Hippocampal formation (tissue), 2 donors: ENCODE measurements around the gene GH2.
"Not testable (repeated sequence)": the region's sequence is repeated elsewhere in the genome, so short reads cannot be mapped to it uniquely, and the experiment has no call there.

ENCODE experiments used
- DNase-seq, 2 donors: peaks; one replicate each; lab custom pipeline; 2025; lab: John Stamatoyannopoulos, UW

GH2 gene

GRCh38 chr17:63881935-63882601 is at the start of gene GH2:
TSS of gene GH2 (minus strand) at chr17:63881944. CDS start at chr17:63881801, 143 bp downstream.
- no peak for DNase-seq

GRCh38 chr17:63930951-63931575 is 49.3 kb upstream of the GH2 start:
- no peak for DNase-seq

DNA sequence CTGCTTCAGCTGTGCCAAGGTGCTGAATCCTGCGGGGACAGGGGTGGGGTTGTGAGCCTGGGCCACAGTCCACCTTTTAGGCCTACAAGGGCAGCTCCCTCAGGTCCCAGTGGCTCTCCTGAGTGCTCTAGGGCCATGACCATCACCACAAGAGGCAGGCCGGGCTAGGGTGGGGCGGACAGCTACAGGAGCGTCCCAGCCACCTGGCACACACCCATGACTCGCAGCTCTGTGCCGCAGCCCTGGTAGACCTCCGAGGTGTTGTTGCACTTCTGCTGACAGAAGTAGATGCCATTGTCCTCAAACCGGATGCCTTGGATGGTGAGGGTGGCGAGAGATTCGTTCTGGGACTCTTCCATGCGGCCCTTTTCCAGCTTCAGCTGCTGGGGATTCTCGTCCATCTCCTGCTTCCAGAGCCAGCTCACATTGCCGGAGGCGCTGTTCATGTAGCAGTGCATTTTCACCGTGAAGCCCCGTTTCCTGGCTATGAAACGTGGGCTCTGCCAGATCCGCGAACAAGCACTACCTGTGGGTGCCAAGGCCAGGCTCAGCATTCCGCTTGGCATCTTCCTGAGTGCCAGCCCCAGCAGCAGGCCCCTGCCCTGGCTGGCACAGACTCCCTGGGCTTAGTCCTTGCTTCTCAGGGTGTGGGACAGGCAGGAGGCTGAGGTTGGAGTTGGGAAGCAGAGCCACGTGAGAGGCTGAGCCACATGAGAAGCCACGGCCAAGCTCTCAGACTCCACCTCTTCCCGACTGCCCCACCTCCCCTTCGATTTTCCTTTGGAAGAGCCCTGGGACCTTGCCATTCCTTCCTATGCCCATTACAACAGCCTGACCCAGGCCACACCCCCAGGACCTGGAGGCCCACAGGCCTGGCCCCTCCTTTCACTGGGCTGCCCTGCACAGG is 48.4 kb upstream of the GH2 start:
- no peak for DNase-seq

DNA sequence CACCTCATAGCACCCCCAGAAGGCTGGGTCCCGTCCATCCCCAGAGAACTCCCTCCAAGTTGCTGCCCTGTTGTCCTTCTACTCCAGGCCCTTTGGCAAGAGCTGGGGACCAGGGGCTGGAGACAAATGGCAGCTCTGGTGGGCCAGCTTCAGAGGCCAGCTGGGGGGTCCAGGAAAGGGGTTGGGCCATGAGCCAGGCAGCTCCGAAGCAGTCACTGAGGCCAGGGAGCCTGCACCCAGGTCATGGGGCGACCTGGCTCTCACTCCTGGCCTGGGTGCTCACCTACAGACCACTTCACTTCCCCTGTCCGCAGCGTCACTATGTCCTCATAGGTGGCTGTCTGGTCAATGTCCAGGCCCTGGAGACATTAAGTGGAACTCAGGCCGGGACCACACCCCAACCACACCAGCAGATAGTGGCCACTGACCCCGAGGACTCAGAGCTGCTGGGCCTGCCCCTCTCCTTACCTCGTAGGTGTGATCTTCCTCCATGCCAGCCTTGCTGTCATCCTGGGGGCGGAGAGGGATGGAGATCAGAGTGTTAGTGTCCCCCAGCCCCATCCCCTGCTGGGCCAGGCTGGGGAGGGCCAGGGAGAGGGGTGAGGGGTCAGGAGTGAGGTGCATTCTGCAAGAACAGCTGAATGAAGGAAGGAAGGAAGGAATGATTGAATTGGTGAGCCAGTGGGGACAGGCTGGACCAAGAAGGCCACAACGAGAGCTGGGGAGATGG is 47.4 kb upstream of the GH2 start:
- no peak for DNase-seq

- no peak for DNase-seq
These were observed 46.5 kb upstream of the GH2 start for GRCh38 chr17:63928172-63928666.

GRCh38 chr17:63927464-63928171 is 45.9 kb upstream of the GH2 start:
- DNase-seq: no peak

DNA sequence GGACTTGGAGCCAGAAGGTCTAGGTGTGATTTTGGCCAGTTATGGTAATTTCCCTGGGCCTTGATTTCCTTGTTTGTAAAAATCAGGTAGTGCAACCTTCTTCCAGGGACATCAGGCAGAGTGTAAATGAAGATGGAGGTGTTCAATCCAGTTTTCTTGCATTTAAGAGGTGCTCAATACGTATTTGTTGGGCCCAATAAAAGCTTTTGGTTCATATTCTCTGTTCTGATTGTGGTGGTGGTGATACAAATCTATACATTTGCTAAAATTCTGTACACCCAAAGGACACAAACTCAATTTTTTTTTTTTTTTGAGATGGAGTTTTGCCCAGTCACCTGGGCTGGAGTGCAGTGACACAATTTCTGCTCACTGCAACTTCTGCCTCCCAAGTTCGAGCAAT is 44.4 kb upstream of the GH2 start:
- no peak for DNase-seq

GRCh38 chr17:63925615-63926014 is 43.9 kb upstream of the GH2 start:
- DNase-seq: no peak

DNA sequence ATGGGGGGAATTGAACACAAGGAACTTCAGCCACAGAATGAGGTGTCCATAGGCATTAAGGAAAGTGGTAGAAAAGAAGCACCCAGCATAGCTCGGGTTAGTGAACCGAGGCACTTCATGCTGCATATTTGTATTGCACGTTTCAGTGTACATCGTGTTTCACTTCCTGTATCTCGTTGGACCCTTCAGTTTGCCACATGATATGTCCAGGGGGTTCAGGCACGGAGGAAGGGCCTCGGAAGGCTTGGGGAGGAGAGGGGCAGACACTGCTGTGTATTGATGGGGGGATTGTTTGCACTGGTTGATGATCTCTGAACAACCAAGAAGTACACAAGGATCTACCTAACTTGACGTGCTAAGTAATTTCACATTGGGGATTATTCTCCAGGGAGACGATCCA is 40.7 kb upstream of the GH2 start:
- not testable (repeated sequence) for DNase-seq

DNA sequence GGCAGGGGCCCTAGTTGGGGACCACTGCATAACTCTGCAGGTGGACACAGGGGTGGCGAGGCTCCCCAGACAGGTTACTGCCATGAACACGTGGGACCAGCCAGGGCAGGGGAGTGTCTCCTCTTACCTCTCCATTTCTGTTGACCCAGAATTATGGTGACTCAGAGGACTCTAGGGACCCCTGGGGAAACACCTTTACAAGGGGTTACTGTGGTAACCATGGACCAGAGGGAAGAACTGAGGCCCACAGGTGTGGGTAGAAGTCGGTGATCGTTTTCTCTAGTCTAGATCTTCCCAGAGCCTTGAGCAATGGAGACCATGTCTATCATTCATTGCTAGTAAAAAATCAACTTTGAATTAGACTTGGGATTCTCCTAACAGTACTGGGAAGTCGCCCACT is 39.0 kb upstream of the GH2 start:
- not testable (repeated sequence) for DNase-seq

DNA sequence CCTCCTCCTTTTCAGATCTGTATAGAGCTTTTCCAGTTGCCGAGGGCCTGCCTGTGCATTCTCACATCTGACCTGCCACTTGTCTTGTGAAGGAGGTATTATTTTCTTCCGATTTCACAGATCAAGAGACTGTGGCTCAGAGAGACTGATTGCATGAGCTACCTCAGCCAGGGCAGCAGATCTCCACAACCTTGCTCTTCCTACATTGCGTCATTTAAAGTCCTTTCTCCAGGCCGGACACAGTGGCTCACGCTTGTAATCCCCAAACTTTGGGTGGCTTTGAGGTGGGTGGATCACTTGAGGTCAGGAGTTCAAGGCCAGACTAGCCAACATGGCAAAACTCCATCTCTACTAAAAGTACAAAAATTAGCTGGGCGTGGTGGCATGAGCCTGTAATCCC is 38.3 kb upstream of the GH2 start:
- DNase-seq: not testable (repeated sequence)

DNA sequence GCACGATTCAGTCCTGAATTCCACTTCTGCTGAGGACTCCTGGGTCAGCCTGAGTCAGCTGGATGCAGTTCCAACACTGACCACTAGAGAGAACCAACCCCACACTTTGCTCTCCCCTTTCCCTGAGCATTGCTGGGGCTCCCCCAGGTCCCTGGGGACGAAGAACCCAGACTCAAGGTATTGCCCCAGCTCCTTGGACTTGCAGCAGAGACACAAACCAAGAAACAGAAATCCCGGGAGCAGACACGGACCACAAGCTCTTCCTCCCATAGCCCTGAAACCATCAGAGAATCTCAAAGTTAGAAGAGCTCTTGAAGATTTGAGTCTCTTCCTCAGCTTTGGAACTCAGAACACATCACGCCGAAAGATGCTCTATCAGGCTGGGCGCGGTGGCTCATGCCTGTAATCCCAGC is 37.6 kb upstream of the GH2 start:
- DNase-seq: peak in 1 of 2 donors; percentile 3

GRCh38 chr17:63918789-63919305 is 37.1 kb upstream of the GH2 start, which contains the start of gene GH1:
TSS of gene GH1 (minus strand) at chr17:63918839. CDS start at chr17:63918776, 63 bp downstream.
- DNase-seq: not testable (repeated sequence)

DNA sequence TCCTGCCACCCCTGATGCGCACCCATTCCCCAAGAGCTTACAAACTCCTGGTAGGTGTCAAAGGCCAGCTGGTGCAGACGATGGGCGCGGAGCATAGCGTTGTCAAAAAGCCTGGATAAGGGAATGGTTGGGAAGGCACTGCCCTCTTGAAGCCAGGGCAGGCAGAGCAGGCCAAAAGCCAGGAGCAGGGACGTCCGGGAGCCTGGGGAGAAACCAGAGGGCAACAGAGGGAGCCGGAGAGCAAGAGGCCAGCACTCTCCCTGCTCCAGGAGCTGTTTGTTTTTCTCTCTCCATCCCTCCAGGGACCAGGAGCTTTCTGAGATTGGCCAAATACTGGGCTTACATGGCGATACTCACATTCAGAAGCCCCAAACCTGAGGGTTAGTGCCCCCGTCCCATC is 36.6 kb upstream of the GH2 start:
- no peak for DNase-seq

DNA sequence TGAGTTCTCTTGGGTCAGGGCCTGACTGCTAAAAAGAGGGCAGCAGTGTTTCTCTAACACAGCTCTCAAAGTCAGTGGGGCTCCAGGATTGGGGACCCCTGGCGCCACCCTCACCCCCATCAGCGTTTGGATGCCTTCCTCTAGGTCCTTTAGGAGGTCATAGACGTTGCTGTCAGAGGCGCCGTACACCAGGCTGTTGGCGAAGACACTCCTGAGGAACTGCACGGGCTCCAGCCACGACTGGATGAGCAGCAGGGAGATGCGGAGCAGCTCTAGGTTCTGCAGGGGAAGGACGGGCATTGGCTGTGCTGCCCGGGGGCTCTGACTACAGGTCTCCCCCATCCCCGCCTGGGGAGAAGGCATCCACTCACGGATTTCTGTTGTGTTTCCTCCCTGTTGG is 35.9 kb upstream of the GH2 start:
- DNase-seq: no peak

DNA sequence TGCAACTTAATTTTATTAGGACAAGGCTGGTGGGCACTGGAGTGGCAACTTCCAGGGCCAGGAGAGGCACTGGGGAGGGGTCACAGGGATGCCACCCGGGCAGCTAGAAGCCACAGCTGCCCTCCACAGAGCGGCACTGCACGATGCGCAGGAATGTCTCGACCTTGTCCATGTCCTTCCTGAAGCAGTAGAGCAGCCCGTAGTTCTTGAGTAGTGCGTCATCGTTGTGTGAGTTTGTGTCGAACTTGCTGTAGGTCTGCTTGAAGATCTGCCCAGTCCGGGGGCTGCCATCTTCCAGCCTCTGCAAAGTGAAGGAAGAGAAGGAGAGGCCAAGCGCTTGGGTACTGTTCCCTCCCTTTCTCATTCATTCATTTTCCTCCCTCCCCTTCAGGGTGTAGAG is 35.5 kb upstream of the GH2 start:
- DNase-seq: not testable (repeated sequence)

- DNase-seq: no peak
These were observed 34.9 kb upstream of the GH2 start for GRCh38 chr17:63916566-63917185.

DNA sequence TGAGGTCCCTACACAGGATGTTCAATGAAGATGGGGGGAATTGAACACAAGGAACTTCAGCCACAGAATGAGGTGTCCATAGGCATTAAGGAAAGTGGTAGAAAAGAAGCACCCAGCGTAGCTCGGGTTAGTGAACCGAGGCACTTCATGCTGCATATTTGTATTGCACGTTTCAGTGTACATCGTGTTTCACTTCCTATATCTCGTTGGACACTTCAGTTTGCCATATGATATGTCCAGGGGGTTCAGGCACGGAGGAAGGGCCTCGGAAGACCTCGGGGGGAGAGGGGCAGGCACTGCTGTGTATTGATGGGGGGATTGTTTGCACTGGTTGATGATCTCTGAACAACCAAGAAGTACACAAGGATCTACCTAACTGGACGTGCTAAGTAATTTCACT is 34.0 kb upstream of the GH2 start:
- DNase-seq: not testable (repeated sequence)

- no peak for DNase-seq
These were observed 32.7 kb upstream of the GH2 start for GRCh38 chr17:63914471-63914870.

DNA sequence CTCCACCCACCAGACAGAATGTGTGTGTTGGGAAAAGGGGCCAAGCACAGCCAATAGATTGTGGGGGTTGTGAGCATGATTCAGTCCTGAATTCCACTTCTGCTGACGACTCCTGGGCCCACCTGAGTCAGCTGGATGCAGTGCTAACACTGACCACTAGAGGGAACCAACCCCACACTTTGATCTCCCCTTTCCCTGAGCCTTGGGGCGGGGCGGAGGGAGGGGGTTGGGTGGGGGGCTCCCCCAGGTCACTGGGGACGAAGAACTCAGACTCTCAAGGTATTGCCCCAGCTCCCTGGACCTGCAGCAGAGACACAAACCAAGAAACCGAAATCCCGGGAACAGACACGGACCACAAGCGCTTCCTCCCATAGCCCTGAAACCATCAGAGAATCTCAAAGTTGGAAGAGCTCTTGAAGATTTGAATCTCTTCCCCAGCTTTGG is 29.9 kb upstream of the GH2 start:
- no peak for DNase-seq
